ENCODE measurements around the gene LMBRD1.
"Not testable (repeated sequence)": the region's sequence is repeated elsewhere in the genome, so short reads cannot be mapped to it uniquely, and the experiment has no call there.

The LMBRD1 gene

DNA sequence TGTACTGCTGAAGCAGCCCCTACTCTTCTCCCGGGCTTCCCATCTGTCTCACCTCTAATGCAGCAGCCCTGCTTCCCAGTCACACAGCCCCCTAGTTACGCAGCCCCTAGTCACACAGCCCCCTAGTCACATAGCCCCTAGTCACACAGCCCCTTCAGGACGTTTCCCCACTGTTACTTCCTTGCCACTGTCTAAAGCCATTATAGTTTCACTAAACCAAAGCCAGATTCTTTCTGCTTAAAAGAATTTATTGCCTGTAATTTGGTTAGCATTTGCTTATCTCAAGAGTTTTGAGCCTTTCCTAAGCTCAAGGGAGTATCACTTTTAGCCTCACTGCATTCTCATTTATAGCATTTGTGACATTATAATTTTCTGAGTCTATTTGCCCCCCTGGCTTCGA is 127.9 kb downstream of the LMBRD1 start:
- TF ChIP-seq ZFX (IDR thresholded peaks at IDR 0.05): no peak
- no peak for TF ChIP-seq CTCF (conservative IDR thresholded peaks at IDR 0.05)
- no peak overlapping the region for H3K27ac ChIP-seq

- H3K27ac ChIP-seq: not testable (repeated sequence)
Observed at GRCh38 chr6:69666779-69667178, 130.0 kb downstream of the LMBRD1 start.

- TF ChIP-seq CTCF (conservative IDR thresholded peaks at IDR 0.05): no peak
- no peak for TF ChIP-seq ZFX (IDR thresholded peaks at IDR 0.05)
- H3K27ac ChIP-seq: no peak overlapping the region
Observed at GRCh38 chr6:69665437-69665836, 131.4 kb downstream of the LMBRD1 start.

GRCh38 chr6:69664551-69664950 is 132.3 kb downstream of the LMBRD1 start:
- no peak for TF ChIP-seq CTCF (conservative IDR thresholded peaks at IDR 0.05)
- no peak for TF ChIP-seq ZFX (IDR thresholded peaks at IDR 0.05)

DNA sequence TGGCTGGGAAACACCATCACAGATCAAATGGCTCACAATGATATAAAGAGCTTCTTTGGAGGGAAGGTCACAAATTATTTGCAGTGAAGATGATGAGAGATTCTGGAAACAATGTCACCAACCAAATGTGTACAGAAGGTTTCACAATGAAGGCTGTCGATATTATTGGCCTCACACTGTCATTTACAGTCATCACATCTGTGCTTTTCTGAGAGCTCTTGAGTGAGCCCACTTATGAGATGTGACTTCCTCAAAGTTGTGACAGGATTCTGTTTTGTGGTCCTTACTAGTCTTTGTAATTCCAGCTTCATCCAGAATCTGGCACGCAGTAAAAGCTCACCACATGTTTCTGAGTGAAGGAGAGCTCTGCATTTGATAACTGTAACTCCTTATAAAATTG is 133.6 kb downstream of the LMBRD1 start:
- TF ChIP-seq ZFX (IDR thresholded peaks at IDR 0.05) (no peak), CTCF (conservative IDR thresholded peaks at IDR 0.05) (no peak)

More at GRCh38 chr6:69664551-69664950, 132.3 kb downstream of the LMBRD1 start:
- no peak overlapping the region for H3K27ac ChIP-seq

GRCh38 chr6:69650703-69651102 is 146.1 kb downstream of the LMBRD1 start:
- no peak overlapping the region for H3K27ac ChIP-seq
- TF ChIP-seq CTCF (conservative IDR thresholded peaks at IDR 0.05) (no peak), ZFX (IDR thresholded peaks at IDR 0.05) (no peak)

More for the DNA sequence above, 133.6 kb downstream of the LMBRD1 start:
- H3K27ac ChIP-seq: no peak overlapping the region

GRCh38 chr6:69647726-69648125 is 149.1 kb downstream of the LMBRD1 start:
- no peak overlapping the region for H3K27ac ChIP-seq
- no peak for TF ChIP-seq CTCF (conservative IDR thresholded peaks at IDR 0.05)
- TF ChIP-seq ZFX (IDR thresholded peaks at IDR 0.05): no peak

DNA sequence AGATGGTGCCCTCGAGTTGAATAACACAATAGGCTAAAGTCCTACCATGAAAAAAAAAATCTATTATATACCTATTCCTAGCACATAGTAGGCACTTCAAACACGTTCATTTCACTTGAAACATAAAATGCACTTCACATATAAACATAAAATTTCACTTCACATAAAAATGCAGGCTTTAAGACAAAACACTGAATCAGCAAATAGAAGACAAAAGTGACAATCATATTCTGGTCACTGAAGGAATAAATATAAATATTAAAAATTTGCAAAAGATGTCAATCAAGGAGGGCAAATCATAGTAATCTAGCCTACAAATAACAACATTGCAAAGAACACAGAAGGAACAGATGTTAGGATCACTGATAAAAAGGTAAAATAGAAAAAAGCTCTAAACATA is 153.1 kb downstream of the LMBRD1 start:
- TF ChIP-seq ZFX (IDR thresholded peaks at IDR 0.05): no peak
- no peak for TF ChIP-seq CTCF (conservative IDR thresholded peaks at IDR 0.05)
- no peak overlapping the region for H3K27ac ChIP-seq

Data from C4-2B (cell line).